ENCODE measurements around the gene SNRPA1. TPM values are rescaled to one million over a fixed set of nuclear protein-coding genes. Genes with fewer than 3 reads are reported as not detected.
A peak's percentile ranks its signal among the peaks of the same experiment; 100 is the strongest.

Gene SNRPA1
- total and polyA plus RNA-seq, 2 experiments from 2014 or later: 36.6 to 131 TPM

GRCh38 chr15:101307048-101307896 is 12.2 kb upstream of the SNRPA1 start:
- DNase-seq (ENCODE audit: low read depth in 1 of 2, low spot score in 1 of 2): no peak
- no peak overlapping the region for H3K4me3 ChIP-seq
- H3K36me3 ChIP-seq: no peaks in the 10 kb centered on the region
- H3K27ac ChIP-seq: no peak overlapping the region
- H3K4me1 ChIP-seq (ENCODE audit: low read depth): no peaks in the 10 kb centered on the region
- no peaks in the 10 kb centered on the region for H3K27me3 ChIP-seq
- no peak for TF ChIP-seq CTCF (IDR thresholded peaks at IDR 0.05; ENCODE audit: low read depth, low read length)
- no peaks in the 10 kb centered on the region for H3K9me3 ChIP-seq (ENCODE audit: low read depth)

GRCh38 chr15:101306341-101307047 is 11.4 kb upstream of the SNRPA1 start:
- DNase-seq (ENCODE audit: low read depth in 1 of 2, low spot score in 1 of 2): no peak

GRCh38 chr15:101305820-101306255 is 10.8 kb upstream of the SNRPA1 start:
- Histone ChIP-seq H3K27ac (no peak overlapping the region), H3K4me1 (ENCODE audit: low read depth) (no peaks in the 10 kb centered on the region), H3K4me3 (no peak overlapping the region), H3K27me3 (no peaks in the 10 kb centered on the region), H3K36me3 (no peaks in the 10 kb centered on the region), H3K9me3 (ENCODE audit: low read depth) (no peaks in the 10 kb centered on the region)
- DNase-seq (ENCODE audit: low read depth in 1 of 2, low spot score in 1 of 2): no peak
- no peak for TF ChIP-seq CTCF (IDR thresholded peaks at IDR 0.05; ENCODE audit: low read depth, low read length)

More at GRCh38 chr15:101306341-101307047, 11.4 kb upstream of the SNRPA1 start:
- no peaks in the 10 kb centered on the region for H3K4me1 ChIP-seq (ENCODE audit: low read depth)
- H3K27me3 ChIP-seq: no peaks in the 10 kb centered on the region
- no peak overlapping the region for H3K27ac ChIP-seq
- H3K4me3 ChIP-seq: no peak overlapping the region
- no peak for TF ChIP-seq CTCF (IDR thresholded peaks at IDR 0.05; ENCODE audit: low read depth, low read length)
- H3K36me3 ChIP-seq: no peaks in the 10 kb centered on the region
- no peaks in the 10 kb centered on the region for H3K9me3 ChIP-seq (ENCODE audit: low read depth)

GRCh38 chr15:101303408-101303807 is 8.4 kb upstream of the SNRPA1 start:
- no peak for DNase-seq (ENCODE audit: low read depth in 1 of 2, low spot score in 1 of 2)
- no peaks in the 10 kb centered on the region for H3K9me3 ChIP-seq (ENCODE audit: low read depth)
- no peaks in the 10 kb centered on the region for H3K4me1 ChIP-seq (ENCODE audit: low read depth)
- H3K27ac ChIP-seq: no peak overlapping the region
- H3K27me3 ChIP-seq: no peaks in the 10 kb centered on the region
- no peak overlapping the region for H3K4me3 ChIP-seq
- H3K36me3 ChIP-seq: no peaks in the 10 kb centered on the region
- TF ChIP-seq CTCF (IDR thresholded peaks at IDR 0.05; ENCODE audit: low read depth, low read length): no peak

DNA sequence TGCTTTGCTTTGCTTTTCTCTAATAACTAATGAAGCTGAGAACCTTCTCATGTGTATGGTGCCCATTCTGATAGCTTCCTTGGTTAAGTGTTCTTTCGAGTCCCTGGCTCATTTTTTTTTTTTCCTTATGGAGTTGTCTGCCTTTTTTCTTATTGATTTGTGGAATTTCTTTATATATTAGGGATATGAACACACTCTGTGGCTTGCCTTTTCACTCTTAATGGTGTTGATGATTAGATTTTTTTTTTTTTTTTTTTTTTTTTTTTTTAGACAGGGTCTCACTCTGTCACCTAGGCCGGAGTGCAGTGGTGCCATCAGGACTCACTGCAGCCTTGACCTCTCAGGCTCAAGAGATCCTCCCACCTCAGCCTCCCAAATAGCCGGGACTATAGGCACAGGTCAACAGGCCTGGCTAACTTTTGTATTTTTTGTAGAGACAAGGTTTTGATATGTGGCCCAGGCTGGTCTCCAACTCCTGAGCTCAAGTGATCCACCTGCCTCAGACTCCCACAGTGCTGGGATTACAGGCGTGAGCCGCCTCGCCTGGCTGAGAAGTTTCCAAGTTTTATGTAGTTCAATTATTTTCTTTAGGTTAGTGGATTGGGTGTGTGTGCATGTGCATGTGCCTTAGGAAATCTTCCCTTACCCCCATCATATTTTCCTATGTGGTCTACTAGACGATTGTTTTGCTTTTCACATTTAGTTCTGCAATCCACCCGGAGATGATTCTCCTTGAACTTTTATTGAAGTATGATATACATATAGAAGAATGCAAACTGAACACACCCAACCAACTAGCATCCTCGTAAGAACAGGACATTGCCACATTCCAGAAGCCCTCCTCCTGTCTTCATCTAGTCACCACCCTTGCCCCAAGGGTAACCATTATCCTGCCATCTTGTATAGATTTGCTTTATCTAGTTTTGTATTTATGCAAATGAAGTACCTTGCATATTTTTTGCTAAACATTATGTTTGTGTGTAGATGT is 1.7 kb upstream of the SNRPA1 start:
- Histone ChIP-seq H3K4me3 (peak overlapping the region; percentile 64), H3K4me1 (ENCODE audit: low read depth) (peaks cover 15% of the 10 kb centered on the region)

More for the DNA sequence above, 1.7 kb upstream of the SNRPA1 start:
- DNase-seq (ENCODE audit: low read depth in 1 of 2, low spot score in 1 of 2): no peak
- H3K9me3 ChIP-seq (ENCODE audit: low read depth): no peaks in the 10 kb centered on the region
- H3K27ac ChIP-seq: no peak overlapping the region
- no peaks in the 10 kb centered on the region for H3K27me3 ChIP-seq
- no peaks in the 10 kb centered on the region for H3K36me3 ChIP-seq
- TF ChIP-seq CTCF (IDR thresholded peaks at IDR 0.05; ENCODE audit: low read depth, low read length): no peak
